Measurements from ENCODE around the gene CKAP2L.

The CKAP2L gene

DNA sequence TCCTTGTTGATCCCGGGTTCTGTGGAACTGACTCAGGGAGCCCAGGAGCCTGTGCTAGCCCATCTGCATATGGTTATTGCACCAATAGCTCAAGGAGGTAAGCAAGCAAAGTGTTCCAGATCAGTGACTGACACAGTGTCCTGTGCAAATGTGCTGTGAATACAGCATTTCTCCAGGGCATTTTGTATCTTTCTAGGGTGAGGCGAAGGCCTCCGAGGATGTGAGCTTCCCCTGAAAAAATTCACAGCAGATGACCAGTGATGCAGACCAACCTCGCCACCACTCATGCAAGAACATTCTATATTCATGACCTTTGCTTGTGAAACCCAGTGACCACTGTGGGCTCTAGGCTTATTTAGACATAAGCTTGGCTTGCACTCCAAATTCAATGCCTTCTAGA, 58.8 kb downstream of the CKAP2L start:
- no peak for DNase-seq

DNA sequence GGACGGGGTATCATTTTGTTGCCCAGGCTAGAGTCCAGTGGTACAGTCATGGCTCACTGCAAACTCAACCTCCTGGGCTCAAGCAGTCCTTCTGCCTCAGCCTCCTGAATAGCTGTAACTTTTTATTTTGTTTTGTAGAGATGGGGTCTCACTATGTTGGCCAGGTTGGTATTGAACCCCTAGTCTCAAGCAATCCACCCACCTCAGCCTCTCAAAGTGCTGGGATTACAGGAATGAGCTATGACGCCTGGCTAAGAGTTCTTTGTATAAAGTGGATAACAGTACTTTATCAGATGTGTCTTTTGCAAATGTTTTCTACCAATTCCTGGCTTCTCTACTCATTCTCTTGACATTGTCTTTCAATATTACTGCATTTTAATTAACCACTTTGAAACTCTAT, 60.7 kb downstream of the CKAP2L start:
- DNase-seq, result no peak

DNA sequence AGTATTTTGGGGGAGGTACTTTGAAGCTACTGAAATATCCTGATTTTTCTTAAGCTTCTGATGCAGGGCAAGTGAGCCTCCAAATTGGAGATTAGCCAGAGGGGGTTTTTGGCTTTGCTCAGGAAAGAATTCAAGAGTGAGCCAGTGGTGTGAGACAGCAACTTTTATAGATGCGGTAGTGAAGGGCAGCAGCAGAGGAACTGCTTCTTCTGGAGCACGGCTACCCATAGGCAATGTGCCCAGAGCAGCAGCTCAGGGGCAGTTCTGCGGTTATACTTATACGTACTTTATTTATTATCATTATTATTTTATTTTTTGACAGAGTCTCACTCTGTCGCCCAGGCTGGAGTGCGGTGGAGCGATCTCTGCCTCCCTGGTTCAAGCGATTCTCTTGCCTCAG, 63.4 kb downstream of the CKAP2L start:
- no peak for DNase-seq

DNA sequence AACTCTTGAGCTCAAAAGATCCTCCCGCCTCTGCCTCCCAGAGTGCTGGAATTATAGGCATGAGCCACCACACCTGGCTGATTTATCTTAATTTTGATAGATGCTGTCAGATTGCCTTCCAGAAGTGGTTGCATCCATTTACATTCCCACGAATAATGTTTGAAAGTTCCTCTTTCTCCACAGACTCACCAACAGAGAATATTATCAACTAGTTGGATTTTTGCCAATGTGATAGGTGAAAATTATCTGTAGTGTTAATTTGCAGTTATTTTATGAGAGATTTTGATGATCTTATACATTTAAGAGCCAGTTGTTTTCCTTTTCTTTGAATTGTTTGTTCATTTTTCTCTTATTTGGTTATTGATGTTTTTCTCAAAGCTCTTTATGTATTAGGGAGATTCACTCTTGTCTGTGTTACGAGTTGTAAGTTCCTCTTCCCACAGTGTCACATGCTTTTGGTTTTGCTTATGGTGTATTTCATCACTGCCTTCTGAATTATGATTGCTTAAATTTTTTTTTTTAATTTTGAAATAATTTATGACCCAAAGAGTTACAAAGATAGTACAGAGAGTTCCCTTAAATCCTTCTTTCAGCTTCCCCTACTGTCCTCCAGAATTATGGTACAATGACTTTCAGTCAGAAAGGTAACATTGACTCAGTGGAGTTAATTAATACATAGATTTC, 64.3 kb downstream of the CKAP2L start:
- DNase-seq, result no peak

DNA sequence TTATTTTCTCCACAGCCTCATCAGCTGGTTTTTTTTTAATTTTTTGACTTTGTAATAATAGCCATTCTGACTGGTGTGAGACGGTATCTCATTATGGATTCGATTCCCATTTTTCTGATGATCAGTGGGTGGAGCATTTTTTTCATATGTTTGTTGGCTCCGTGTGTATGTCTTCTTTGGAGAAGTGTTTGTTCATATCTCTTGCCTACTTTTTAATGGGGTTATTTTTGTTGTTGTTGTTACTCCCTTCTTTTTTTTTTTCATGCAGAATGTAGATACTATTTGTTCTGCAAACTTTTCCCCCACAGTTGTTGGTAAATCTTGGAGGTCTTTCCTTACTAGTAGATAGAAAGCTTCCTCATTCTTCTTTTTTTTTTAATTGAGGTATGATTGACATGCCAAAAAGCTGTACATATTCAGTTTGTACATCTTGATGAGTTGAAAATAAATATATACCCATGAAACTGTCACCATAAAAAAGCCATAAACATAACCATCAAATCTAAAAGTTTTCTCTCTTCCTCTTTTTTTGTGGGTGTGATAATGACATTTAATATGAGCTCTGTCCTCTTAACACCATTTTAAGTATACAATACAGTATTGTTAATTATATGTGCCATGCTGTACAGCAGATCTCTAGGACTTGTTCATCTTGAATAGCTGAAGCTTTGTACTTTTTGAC, 65.4 kb downstream of the CKAP2L start:
- no peak for DNase-seq

DNA sequence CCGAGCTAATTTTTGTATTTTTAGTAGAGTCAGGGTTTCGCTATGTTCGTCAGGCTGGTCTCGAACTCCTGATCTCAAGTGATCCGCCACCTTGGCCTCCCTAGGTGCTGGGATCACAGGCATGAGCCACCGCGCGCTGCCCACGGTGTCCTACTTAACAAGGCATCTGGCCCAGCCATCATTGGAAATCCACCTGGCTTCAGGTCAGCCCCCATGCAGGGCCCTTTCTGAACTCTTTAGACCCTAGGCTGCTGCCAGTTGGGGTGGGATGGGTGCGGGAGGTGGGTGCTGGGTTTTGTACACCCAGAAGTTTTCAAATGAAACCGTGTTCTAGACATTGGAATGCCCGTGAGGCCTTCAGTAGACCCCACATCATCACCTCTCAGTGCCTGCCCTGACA, 70.2 kb downstream of the CKAP2L start:
- no peak for DNase-seq

DNA sequence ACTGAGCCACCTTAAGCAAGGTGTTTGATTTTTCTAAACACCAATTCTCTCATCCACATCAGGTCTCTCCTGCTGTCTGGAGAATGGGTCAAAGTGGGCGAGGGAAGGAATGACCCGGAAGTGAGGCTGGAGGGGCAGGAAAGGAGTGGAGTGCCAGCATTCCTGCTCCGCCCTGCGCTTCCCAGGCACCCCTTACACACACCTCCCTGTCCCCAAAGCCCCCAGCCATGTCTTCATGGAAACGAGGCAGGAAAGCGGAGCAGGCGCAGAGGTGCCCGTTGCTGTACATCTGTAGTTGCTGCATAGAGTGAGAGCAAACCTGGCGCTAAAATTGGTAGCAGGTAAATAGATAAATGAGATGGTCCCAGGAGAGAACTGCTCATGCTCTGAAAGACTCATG, 70.8 kb downstream of the CKAP2L start:
- no peak for DNase-seq

DNA sequence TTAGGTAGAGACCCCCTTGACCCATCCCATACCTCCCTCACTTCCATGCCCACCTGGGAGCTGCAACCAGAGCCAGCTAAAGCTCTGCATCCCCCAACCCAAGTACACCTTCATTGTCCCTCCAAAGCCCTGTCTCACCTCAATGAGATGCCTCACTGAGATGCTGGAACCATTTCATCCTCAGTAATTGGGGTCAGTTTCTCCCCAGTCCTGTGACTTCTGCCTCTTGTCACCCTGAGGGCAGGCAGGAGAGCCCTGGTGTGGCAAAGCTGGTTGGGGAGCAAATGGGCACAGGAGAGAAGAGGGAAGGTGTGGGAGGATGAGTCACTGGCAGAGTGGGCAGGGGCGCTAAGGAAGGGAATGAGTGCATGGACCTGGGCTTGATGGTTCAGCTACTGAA, 71.5 kb downstream of the CKAP2L start:
- DNase-seq, result no peak

DNA sequence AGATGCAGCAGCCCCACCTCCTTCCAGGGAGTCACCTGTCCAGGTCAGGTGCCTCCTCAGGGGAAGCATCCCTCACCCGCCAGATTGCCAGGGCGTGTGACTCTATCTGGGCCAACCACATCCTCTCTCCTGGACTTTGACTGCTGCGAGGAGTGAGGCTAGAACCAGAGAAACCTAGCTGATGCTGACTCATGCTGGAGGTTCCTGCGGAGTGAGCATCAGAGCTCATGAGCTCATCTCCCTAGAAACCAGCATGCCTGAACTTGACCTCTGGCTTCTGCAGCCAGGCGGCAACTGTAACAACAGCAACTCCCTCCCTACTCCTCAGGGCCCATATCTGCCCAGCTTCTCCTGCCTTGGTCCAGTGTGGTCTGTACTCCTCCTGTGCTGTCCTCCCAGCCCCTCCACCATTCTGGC, 71.9 kb downstream of the CKAP2L start:
- DNase-seq, result peak; percentile 64

DNA sequence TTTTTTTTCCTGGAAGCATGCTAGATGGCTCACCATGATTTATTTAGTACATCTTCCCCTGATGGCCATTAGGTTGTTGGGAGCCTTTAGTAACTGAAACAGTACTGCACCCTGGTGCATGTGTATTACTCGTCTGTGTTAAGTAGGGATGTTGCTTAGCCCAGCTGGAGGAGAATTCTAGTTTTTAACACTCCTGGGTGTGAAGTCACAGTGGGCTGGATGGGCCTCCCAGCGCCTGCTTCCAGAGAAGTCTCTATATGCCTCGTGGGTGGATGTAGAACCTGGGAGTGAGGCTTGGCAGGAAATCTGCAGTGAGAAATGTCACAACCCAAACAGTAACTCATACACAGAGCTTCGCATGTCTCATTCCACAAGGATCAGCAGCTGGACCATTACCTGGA, 72.5 kb downstream of the CKAP2L start:
- no peak for DNase-seq

DNA sequence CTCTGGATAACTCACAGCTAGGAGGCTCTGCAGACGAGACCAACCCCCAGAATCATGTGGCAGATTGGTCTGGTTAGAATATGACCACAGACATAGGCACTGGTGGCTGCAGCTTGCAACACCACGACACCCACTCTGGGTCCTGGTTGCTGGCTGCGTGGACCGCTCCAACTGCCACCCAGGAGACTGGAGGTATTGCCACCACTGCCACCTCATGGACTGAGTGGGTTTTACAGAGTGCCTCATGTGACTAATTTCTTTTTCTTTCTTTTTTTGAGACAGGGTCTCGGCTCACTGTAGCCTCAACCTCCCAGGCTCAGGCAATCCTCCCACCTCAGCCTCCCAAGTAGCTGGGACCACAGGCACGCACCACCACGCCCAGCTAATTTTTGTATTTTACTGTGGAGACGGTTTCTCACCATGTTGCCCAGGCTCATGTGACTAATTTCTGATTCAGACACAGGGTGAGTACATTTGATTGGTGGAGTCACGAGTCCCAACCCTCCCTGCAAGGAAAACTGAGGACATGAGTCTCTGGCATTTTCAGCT, 73.5 kb downstream of the CKAP2L start:
- peak; percentile 75 for DNase-seq

DNA sequence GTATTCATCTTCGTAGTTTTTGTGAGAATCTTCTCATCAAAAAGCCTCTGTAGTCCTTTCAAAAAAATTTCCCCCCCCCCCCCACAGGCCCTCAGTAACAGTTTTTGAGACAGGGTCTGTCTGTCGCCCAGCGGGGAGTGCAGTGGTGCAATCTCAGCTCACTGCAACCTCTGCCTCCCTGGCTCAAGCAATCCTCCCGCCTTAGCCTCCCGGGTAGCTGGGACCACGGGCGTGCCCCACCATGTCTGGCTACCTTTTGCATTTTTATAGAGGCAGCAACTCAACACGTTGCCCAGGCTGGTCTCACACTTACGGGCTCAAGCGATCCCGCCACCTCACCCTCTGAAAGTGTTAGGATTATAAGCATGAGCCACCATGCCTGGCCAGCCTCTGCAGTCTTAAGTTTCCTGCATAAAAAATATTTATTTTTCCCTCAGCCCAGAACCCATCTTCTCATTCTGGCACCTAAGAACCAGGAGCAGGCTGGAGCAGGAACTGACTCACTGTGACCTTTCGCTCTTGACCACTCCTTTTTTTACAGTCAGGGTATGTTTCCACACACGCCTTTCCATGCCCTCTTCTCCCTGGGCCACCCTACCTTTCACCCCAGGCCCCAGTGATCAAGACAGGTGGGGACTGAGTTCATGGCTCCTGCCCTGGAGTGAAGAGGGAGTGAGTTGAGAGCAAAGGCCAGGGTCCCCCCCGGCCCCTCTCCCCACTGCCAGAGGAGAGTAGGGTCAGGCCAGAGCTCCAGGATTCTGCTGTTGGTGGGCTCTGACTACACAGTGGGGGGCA, 76.1 kb downstream of the CKAP2L start:
- no peak for DNase-seq

DNA sequence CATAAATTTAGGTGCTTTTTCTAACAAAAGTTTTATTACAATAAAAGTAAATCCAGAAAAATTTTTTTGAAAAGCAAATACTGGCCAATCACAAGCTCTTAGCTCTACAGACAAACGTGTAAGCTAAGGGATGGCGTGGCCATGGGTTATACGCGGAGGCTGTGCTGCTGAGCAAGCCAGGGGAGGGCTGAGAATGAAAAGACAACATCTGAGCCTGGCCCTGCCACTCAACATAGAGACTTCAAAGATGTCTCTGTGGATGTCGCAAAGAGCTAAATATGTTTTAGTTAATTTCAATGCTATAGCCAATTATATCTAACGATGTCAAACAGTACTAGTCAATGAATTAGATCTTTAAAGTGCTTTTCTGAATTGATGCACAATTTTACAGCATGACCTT, 76.9 kb downstream of the CKAP2L start:
- DNase-seq, result no peak
